Amygdala (tissue), 56 donors: ENCODE data around the gene ALK.
A peak's percentile ranks its signal among the peaks of the same experiment; 100 is the strongest.

ENCODE experiments used
- DNase-seq, 56 donors: peaks; one replicate each; lab custom pipeline; 2025; lab: John Stamatoyannopoulos, UW

The ALK gene

DNA sequence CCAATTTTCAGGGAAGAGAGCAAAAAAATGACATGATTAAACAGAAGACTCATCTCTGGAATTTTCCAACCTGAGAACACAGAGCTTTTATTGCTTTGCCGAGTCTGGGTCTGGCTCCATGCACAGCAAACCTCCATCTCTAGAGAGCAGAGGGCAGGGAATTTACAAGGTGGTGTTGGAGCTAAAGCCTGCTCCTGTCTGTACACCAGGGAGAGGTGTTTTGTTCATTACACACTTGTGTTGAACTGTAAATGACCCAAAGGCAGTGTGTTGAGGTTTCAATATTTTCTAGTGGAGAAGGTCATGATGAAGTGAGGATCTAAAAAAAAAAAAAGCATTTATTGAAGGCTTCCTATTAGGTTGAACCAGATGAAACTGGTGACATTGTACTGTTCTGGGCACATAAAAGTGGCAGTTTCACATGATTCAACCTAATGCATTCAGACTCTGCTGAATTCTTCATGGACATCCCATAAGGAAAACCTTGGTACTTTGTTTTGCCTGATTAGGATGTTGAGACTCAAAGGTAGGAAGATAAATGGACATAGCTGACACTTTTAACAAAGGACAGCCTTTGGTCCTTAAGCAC lies 567.9 kb downstream of the ALK start:
- DNase-seq = no peak

DNA sequence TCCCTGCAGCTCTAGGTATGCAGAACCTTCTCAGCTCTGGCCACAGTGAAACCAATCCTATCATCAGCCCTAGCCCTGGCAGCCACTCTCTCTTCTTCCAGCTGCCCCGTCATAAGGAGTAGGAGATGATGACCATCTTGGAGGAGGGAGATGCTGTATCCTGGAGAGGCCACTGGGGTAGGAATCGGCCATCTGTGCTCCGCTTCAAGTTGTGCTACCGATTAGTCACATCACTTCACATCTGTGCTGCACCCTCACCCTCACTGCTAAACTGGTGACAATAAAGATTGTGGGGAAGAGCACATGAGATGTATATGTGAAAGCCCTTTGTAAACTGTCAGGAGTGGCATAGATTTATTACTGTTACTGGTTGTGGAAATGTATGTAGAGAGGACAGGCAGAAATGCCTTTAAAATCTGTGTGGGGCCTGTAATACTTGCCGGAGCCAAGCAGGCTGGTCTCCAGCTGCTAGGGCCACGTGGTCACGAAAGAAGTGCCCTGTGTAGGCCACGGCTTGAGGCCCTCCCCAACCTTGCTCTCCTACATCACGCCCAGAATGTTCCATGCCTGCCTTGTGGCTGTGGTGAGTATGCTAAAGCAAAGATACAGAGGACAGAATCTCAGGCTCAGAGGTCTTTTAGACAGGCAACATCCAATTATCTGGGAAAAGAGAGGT lies 569.3 kb downstream of the ALK start:
- DNase-seq = no peak

DNA sequence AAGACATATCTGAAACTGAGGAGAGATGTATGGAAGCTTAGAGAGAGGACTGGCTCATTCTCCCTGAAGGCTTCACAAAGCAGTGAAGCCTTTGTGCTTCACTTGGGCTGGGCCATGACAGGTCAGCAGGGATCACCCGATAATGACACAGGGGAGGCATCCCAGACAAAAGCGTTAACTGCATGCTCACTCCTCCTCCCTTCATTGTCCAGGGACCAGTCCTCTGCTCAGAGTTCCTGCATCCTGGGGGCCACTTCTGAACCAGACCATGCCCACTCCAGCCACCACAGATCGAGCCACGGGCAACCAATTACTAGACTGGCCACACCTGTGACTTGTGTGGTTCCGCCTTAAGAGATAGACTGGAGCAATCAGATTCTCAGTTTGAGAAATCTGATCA lies 570.1 kb downstream of the ALK start:
- no peak for DNase-seq

DNA sequence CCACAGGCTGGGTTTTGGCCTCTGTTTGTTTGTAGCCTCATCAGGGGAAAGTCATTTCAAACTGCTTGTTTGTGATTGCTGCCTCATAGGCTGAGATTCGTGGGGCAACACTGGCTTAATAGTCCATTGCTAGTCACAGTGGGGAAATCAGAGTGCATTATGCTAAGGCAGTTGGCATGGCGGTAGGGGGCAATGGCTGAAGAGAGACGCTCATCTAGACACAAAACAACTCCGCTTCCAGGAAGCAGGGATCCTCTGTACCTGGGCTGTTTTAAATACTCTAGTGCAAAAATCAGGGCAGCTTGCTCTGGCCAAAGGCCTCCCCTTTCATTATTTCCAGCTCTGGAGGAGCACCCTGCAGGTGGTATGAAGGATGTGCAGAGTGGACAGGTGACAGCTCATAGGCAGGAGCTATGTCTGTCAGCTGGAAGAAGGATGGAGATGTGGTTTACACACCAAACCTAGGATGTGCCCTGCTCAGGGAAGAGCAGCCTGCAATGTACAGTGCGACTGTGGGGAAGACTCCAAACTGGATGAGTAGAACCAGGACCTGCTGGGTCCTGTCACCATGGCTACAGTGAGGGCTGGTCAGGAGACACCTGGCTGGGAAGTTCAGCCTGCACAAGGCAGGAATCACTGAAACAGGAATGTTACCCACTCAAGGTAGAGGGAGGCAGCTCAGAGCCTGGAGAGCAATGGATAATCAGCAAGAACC lies 571.9 kb downstream of the ALK start:
- DNase-seq = no peak

DNA sequence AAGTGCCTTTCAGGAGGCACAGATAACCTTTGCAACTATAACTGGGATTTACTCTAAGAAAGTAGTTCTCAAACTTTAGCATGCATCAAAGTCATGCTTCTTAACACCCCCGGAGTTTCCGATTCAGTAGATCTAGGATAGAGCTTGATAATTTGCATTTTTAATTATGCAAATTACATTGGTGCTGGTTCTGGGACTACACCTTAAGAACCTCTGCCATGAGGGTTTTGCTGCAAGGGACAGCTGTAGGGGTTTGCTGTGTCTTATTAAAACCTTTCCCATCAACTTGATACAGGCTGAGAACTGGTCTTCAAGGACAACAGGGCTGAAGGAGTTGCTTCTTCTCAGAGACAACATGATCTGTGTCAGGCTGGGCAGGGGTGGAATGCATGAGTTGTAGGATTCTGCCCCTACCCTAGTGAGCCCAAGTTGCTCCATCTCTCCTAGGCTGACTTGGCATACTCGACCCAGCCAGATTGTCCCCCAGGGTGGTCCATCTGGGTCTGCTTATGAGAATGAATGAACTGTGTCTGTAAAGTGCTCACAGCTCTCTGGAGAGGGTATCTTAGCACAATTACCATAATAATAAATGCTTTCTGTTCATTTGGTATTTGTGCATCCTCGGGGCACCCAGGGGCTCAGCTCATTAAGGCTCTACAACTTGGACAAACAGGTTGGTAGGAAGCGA lies 573.5 kb downstream of the ALK start:
- no peak for DNase-seq

DNA sequence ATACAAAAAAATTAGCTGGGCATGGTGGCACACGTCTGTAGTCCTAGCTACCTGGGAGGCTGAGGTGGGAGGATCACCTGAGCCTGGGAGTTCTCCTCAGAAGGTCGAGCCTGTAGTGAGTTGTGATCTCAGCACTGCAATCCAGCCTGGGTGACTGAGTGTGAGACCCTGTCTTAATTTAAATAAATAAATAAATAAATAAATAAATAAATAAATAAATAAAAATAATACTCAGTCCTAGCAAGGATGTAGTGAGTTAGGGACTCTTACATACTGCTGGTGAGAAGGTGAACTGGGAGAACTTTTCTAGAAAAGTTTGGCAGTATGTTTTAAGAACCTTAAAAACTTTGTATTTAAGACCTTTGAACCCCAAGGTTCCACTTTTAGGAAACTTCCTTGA lies 576.1 kb downstream of the ALK start:
- DNase-seq = no peak

DNA sequence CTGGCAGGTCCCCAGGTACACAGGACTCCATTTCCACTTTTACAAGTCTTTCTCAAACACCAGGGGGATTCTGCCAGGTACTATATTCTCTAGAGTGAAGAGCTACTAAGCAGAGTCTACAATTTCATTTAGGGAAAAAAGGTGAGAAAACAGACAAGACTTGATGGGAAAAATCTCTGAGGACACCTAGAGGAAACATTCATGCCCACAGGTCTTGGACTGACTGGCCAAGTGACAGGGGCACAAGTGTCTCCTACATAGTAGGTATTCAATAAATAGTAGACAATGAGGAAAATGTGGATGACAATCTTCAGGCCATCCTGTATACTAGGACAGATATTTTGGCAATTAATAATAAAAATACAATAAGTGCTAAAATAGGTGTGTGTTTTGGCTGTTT lies 577.6 kb downstream of the ALK start:
- no peak for DNase-seq

DNA sequence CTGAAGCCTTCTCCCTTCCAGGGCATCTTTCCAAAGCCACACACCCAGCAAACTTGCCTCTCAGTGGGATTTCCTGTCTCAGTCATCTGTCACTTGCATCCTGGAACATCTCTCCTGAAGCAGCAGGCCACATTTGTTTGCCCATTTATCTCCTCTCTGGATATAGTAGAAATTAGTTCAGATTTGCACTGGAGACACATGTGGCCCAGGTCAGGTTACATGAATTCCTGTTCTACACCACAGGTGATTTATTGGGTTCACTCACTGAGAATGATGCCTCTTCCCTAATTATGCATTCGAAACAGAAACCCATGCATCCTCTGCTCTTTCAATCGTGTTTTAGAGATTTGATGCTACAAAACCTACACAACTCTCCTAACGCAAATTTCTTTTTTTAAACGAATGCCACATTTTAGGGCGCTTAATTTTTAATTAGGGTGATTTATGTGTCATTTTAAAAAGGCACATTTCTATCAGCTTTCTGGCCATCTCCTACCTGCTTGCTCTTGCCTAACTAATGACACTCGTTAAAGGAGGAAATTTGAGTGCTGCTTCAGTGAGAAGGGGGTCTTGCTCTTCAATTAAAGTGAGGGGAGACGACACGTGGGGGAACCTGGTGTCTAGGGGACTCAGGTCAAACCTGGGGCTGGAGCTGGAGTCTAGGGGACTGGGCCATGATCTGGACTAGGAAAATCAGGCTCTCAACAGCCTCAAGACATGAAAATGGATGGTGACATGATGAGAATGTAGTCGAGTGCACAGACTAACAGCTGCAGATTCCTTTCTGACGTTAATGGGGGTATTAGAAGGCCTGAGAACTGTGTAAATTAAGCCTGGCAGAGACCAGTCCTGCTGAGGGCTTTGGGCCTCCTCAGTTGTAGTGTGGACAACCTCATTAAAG lies 584.8 kb downstream of the ALK start:
- no peak for DNase-seq

DNA sequence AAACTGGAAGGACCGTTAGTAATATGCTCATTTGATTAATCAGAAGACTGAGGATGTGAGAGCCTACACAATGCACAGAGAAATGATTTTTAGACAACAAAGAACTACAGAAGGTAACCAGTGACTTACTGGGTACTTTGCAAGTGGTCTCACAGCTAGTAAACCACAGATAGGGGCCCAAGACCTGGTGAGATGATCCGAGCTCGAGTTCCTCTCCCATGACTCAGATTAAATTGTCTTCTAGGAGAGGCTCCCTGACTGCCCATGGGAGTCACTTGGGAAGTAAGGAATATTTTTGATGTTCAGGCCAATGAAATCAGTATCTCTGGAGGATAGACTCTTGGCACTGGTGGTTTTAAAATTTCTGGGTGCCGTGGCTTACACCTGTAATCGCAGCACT lies 586.0 kb downstream of the ALK start:
- no peak for DNase-seq

DNA sequence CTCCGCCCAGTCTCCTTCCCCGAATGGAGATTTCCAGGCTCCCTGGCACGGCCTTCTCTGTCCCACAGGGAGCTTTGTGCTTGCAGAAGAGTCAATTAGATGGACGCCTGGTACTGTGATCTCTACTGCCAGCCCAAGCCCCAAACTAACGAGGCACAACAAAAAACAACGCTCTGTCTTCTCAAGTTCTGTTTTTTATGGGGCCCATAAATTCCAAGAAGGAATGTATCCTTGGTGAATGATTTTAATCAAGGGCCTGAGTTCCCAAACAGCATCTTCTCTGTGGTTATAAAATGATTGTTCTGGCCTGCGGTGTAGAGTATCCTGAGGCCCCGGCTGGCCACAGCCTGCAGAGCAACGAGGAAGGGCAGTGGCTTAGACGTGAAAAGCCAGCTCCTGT lies 586.7 kb downstream of the ALK start:
- no peak for DNase-seq

DNA sequence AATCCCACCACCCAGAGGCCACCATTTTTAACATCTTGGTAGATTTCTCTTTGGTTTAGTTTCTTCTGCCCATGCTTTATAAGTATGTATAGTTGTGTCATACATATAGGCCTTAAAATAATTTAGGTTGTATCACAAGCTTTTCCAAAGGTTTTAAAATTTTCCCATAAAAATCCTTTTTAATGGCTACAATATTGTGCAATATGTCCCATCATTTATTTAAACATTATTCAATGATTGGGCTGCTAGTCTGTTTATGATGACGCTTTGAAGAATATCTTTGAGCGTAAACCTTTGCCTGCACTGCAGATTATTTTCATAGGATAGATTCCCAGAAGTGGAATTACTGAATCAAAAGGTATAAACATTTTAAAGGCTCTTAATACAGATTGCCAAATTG lies 588.8 kb downstream of the ALK start:
- no peak for DNase-seq

DNA sequence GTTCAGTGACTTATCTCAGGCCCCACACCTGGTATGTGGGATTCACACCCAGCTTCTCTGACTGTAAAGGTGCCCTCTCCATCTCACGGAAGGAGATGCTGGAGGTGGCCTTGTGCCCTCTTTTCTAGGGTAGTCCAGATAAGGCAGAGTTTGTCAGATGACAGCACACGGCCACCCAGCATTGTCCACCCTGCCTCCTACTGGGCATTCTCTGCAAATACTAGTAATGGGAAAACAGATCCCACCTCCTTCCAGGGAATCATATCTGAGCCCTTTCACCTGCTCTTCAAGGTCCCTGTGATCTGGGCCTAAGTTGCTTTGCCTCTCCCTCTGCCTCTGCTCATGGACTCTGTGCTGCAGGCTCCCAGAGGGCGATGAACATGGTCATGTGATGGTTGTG lies 591.5 kb downstream of the ALK start:
- no peak for DNase-seq

DNA sequence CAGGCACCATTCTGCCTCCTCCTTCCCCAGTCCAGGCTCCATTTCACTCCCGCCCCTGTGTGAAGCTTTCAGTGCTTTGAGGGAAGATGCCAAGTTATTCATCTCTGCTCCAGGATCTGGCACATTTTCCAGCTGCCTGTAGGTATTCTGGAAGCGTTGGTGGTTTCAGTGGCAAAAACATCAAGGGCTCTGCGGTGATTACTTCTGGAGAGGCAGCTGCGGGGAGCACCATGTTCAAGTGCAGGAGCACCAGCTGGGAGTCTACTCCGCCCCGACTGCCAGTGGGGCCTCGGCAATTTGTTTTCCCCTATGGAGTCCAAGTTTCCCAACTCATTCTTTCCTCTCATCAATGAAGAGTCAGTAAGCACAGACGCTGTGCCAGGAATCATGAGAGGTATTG lies 594.5 kb downstream of the ALK start:
- peak in 1 of 56 donors; percentile 5 for DNase-seq

DNA sequence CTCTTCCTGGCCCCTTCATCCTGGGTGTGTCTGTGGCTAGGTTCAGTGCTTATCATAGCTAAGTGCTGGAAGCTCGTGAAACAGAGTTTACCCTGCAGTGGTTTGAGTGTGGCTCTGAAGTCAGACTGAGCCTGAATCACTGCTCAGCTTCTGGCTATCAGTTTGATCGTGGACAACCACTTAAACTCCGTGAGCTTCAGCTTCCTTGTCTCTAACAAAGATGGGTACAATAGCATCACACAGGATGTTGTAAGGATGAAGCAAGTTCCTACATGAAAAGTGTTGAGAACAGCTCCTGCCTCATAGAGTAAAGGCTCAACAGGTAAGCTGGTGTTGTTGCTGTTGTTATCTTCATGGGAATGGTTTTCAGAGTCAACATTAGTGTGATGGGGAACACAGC lies 595.8 kb downstream of the ALK start:
- DNase-seq = no peak

DNA sequence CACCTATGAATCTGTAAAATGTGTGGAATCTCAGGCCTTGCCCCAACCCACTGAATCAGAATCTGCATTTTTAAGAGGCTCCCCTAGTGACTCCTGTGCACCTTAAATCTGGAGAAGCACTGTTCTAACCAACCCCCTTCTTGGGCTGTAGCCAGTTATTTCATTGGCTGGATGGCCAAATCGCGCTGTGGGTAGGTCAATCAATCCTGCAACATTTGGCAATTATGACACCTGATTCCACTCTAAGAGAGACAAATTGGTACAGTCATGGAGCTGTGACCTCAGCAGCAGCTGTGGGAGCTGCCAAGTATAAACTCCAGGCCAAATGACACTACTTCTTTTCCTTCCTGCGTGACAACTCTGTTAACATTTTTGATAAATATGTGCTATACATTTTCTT lies 597.4 kb downstream of the ALK start:
- no peak for DNase-seq

DNA sequence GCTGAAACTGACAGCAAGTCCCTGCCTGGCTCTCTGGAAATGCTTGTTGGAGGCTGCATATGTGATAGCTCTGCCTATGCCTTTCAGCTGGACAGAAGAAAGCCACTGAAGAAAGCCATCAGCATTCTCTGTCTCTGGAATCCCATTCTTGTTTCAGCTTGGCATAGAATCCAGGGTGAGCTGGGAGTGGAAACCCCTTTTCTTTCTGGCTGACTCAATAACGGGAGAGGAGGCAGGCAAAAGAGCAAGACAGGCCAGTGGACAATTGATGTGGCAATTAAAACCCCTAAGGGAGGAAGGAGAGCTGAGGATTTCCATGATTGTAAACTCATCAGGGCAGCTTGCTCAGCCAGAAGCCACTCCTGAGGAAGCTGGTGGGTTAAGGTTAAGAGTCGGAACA lies 598.1 kb downstream of the ALK start:
- no peak for DNase-seq

DNA sequence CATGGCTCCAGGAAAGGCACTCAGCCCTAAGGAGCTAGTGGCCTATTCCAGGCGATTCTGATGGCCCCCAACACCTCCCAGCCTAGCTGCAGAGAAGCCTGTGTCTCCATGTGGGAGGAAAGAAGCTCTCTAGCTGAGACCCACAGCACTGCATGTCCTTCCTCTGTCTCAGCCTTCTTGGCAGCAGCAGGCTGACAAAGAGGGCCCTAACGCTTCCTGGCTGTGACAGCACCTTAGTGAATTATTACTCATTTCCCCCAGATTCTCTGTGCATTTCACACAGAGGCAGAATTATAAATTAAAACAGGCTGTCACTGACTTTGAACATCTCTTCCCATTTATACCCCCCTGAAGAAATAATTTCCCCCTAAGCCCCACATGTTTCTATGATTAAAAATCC lies 599.4 kb downstream of the ALK start:
- DNase-seq = no peak

DNA sequence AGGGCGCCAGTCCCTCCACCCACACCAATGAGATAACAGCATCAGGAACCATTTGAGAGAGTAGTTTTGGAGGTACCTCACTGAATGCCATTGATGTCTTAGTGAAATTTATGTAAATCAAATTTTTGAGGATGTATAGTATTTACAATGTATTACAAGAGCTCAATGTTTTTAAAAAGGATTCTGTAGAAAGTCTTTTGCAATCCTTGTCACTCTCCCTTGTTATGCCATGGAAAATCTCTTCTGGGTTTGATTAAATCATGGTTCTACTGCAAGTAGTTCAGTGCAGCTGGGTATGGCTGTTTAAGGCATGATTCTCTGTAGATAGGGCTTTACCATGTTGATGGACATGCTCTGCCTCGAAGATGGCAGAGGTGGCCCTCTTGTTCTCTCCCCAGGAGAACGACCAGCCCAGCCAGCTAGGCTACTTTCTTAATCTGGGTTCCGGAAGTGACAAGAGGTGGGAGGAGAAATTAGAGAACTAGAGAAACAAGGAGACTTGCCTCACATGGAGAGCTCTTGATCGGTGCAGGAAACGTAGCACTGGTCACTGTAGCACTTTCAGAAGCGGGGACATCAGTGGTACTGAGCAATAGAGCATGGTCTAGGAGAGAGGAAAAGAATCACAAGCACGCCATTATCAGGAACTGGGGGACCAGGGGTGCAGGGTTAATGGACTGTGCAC lies 603.4 kb downstream of the ALK start:
- DNase-seq = no peak

DNA sequence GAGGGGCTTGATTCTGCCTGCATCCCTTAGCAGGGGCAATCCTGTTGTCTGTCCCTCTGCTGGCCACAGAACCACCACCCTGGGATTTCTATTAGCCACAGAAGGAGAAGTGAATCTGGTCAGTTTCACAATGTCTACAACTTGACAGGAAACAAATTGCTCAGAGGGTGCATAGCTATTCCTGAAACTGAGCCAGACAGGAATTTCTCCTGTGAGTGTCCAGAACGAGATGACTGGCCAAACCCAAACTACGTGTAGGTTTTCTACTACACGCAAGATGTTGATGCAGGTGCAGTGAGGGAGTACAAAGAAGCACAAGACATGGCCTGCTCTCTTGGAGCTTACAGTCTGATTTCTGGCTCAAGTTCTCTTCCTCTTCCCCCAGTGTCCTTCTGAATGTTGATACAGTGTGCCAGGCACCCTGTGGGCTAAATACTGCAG lies 604.3 kb downstream of the ALK start:
- peak in 2 of 56 donors; percentile 9 to 17 for DNase-seq
